WTC11 (cell line): ENCODE results near the gene FADS6. TPM values are rescaled to one million over a fixed set of nuclear protein-coding genes. Genes with fewer than 3 reads are reported as not detected.

Source experiments
- ATAC-seq: fragments of 200-7000 bp; cut with Tn5 transposase; 2 replicates; pipeline ENCODE4 v1.10.0; 2021; ENCODE audit warnings: mild to moderate bottlenecking, moderate library complexity
- CTCF ChIA-PET: fragments of 300-600 bp; sonication (Branson Sonifier 250); formaldehyde crosslinking; loops from one replicate; lab custom pipeline; 2021; ENCODE audit warnings: antibody characterized with exemption; lab: Charles Lee
- POLR2A ChIA-PET: fragments of 350-600 bp; sonication (Branson Sonifier 250); formaldehyde crosslinking; loops from one replicate; lab custom pipeline; 2021; ENCODE audit warnings: antibody characterized with exemption; lab: Charles Lee
- DNase-seq: peaks from one replicate; pipeline ENCODE4 v3.0.0; 2021; ENCODE audit warnings: low spot score
- H3K27ac Mint-ChIP-seq: 2 replicates; pipeline ENCODE4 v1.8.0; 2021; ENCODE audit warnings: mixed read lengths
- H3K27me3 Mint-ChIP-seq: 2 replicates; pipeline ENCODE4 v1.8.0; 2021; ENCODE audit warnings: low read depth, mild to moderate bottlenecking, moderate library complexity, mixed read lengths
- H3K36me3 Mint-ChIP-seq: 2 replicates; pipeline ENCODE4 v1.8.0; 2021; ENCODE audit warnings: mixed read lengths
- H3K4me1 Mint-ChIP-seq: 2 replicates; pipeline ENCODE4 v1.8.0; 2022; ENCODE audit warnings: mixed read lengths
- H3K4me3 Mint-ChIP-seq: 2 replicates; pipeline ENCODE4 v1.8.0; 2021; ENCODE audit warnings: mild to moderate bottlenecking, moderate library complexity, mixed read lengths
- H3K9me3 Mint-ChIP-seq: 2 replicates; pipeline ENCODE4 v1.8.0; 2021; ENCODE audit warnings: mixed read lengths
- CBFB ChIP-seq: sonication (generic); formaldehyde crosslinking; IDR thresholded peaks from 2 replicates; pipeline ENCODE4 v1.8.1; 2022; ENCODE audit warnings: mild to moderate bottlenecking, low read depth, missing genetic modification reagents
- CREM ChIP-seq: sonication (generic); formaldehyde crosslinking; IDR thresholded peaks from 2 replicates; pipeline ENCODE4 v1.8.1; 2022; ENCODE audit warnings: mild to moderate bottlenecking, missing genetic modification reagents, moderate library complexity
- E2F4 ChIP-seq: sonication (generic); formaldehyde crosslinking; IDR thresholded peaks from 2 replicates; pipeline ENCODE4 v1.8.1; 2022; ENCODE audit warnings: low read depth, mild to moderate bottlenecking, moderate library complexity, missing genetic modification reagents, borderline replicate concordance
- ELF4 ChIP-seq: sonication (generic); formaldehyde crosslinking; IDR thresholded peaks from 2 replicates; pipeline ENCODE4 v1.8.1; 2022; ENCODE audit warnings: low read depth, mild to moderate bottlenecking, moderate library complexity, missing genetic modification reagents
- ESRRA ChIP-seq: sonication (generic); formaldehyde crosslinking; IDR thresholded peaks from 2 replicates; pipeline ENCODE4 v1.8.1; 2022; ENCODE audit warnings: mild to moderate bottlenecking, missing genetic modification reagents, borderline replicate concordance
- FOXJ3 ChIP-seq: sonication (generic); formaldehyde crosslinking; IDR thresholded peaks from 2 replicates; pipeline ENCODE4 v1.9.0; 2021; ENCODE audit warnings: missing genetic modification reagents, mild to moderate bottlenecking, borderline replicate concordance
- FOXP1 ChIP-seq: sonication (generic); formaldehyde crosslinking; IDR thresholded peaks from 2 replicates; pipeline ENCODE4 v1.8.0; 2022; ENCODE audit warnings: missing genetic modification reagents, mild to moderate bottlenecking, moderate library complexity, borderline replicate concordance
- JUN ChIP-seq: sonication (generic); formaldehyde crosslinking; IDR thresholded peaks from 2 replicates; pipeline ENCODE4 v1.8.0; 2023; ENCODE audit warnings: mild to moderate bottlenecking, missing genetic modification reagents
- MAX ChIP-seq: sonication (generic); formaldehyde crosslinking; IDR thresholded peaks from 2 replicates; pipeline ENCODE4 v1.8.0; 2022; ENCODE audit warnings: mild to moderate bottlenecking, missing genetic modification reagents
- MLX ChIP-seq: sonication (generic); formaldehyde crosslinking; IDR thresholded peaks from 2 replicates; pipeline ENCODE4 v1.8.1; 2023; ENCODE audit warnings: mild to moderate bottlenecking, missing genetic modification reagents, moderate library complexity
- PREB ChIP-seq: sonication (generic); formaldehyde crosslinking; IDR thresholded peaks from 2 replicates; pipeline ENCODE4 v1.8.1; 2022; ENCODE audit warnings: mild to moderate bottlenecking, missing genetic modification reagents, moderate library complexity, borderline replicate concordance
- SMAD4 ChIP-seq: sonication (generic); formaldehyde crosslinking; IDR thresholded peaks from 2 replicates; pipeline ENCODE4 v1.8.0; 2022; ENCODE audit warnings: mild to moderate bottlenecking, missing genetic modification reagents
- STAT6 ChIP-seq: sonication (generic); formaldehyde crosslinking; conservative IDR thresholded peaks from 2 replicates; pipeline ENCODE4 v1.8.1; 2023; ENCODE audit warnings: mild to moderate bottlenecking, low read depth, missing genetic modification reagents, moderate library complexity
- TCF7 ChIP-seq: sonication (generic); formaldehyde crosslinking; IDR thresholded peaks from 2 replicates; pipeline ENCODE4 v1.8.0; 2022; ENCODE audit warnings: mild to moderate bottlenecking, low read depth, missing genetic modification reagents, moderate library complexity
- TEAD1 ChIP-seq: sonication (generic); formaldehyde crosslinking; IDR thresholded peaks from 2 replicates; pipeline ENCODE4 v1.8.0; 2022; ENCODE audit warnings: mild to moderate bottlenecking, missing genetic modification reagents
- USF2 ChIP-seq: sonication (generic); formaldehyde crosslinking; IDR thresholded peaks from 2 replicates; pipeline ENCODE4 v1.8.1; 2023; ENCODE audit warnings: mild to moderate bottlenecking, missing genetic modification reagents, moderate library complexity
- ZNF138 ChIP-seq: sonication (generic); formaldehyde crosslinking; conservative IDR thresholded peaks from 2 replicates; pipeline ENCODE4 v1.8.1; 2022; ENCODE audit warnings: mild to moderate bottlenecking, moderate library complexity, missing genetic modification reagents
- ZNF263 ChIP-seq: sonication (generic); formaldehyde crosslinking; IDR thresholded peaks from 2 replicates; pipeline ENCODE4 v1.8.1; 2022; ENCODE audit warnings: low read depth, mild to moderate bottlenecking, moderate library complexity, missing genetic modification reagents
- ZNF423 ChIP-seq: fragments of 250-450 bp; sonication (Bioruptor Pico); IDR thresholded peaks from 2 replicates; pipeline ENCODE4 v2.1.2; 2022; ENCODE audit warnings: mild to moderate bottlenecking, moderate library complexity
- ZNF671 ChIP-seq: fragments of 250-450 bp; sonication (Bioruptor Pico); IDR thresholded peaks from 2 replicates; pipeline ENCODE4 v1.8.0; 2021; ENCODE audit warnings: mild to moderate bottlenecking
- total RNA-seq: library from RNA; stranded (reverse); gene quantifications from 3 replicates; pipeline ENCODE4 v1.2.3, GENCODE V29; 2021

Gene FADS6
- total RNA-seq, 1 experiment from 2014 or later = 1.2 TPM

- ATAC-seq = no peak
- POLR2A ChIA-PET = no interaction called here
Measured at GRCh38 chr17:74917430-74917829, 24.0 kb upstream of the FADS6 start.

GRCh38 chr17:74916851-74917199 is 23.4 kb upstream of the FADS6 start:
- TF ChIP-seq SMAD4 (CRISPR knock-in tag) (no peak), FOXP1 (CRISPR knock-in tag) (no peak), TCF7 (CRISPR knock-in tag) (no peak), MAX (CRISPR knock-in tag) (no peak), CBFB (CRISPR knock-in tag) (no peak), TEAD1 (CRISPR knock-in tag) (no peak), STAT6 (CRISPR knock-in tag) (no peak), PREB (no peak), MLX (CRISPR knock-in tag) (no peak), ELF4 (no peak), CREM (no peak), ESRRA (CRISPR knock-in tag) (no peak), JUN (CRISPR knock-in tag) (no peak), USF2 (CRISPR knock-in tag) (no peak), ZNF423 (CRISPR knock-in tag) (no peak), ZNF671 (CRISPR knock-in tag) (no peak)
- CTCF ChIA-PET = interaction anchor here (1.5 to 2.7 kb wide), 3 partner anchors 41 to 46 kb away, joined by 3 to 14 read pairs (median 7); no protein-coding TSS in a partner anchor
- POLR2A ChIA-PET = interaction anchor here (0.9 kb wide), 1 partner anchor 95 kb away, joined by 3 read pairs; the partner anchor contains the start of gene MRPL58
- DNase-seq = no peak
- peak overlapping the region; percentile 44; the same call in 1 of the 2 replicates for H3K27ac Mint-ChIP-seq
- ATAC-seq = no peak
- H3K4me3 Mint-ChIP-seq = no peak overlapping the region
- H3K4me1 Mint-ChIP-seq = peaks cover 9% of the 10 kb centered on the region
- H3K9me3 Mint-ChIP-seq = peaks cover 15% of the 10 kb centered on the region
- H3K36me3 Mint-ChIP-seq = no peaks in the 10 kb centered on the region; the same call in 1 of the 2 replicates
- H3K27me3 Mint-ChIP-seq = peaks cover 27% of the 10 kb centered on the region

More at GRCh38 chr17:74917430-74917829, 24.0 kb upstream of the FADS6 start:
- CTCF ChIA-PET = interaction anchor here (0.6 to 2.7 kb wide), 3 partner anchors 40 to 549 kb away, joined by 5 to 14 read pairs (median 7); no protein-coding TSS in a partner anchor
- DNase-seq = peak; percentile 10
- Mint-ChIP-seq H3K4me3 (no peak overlapping the region), H3K27me3 (peaks cover 29% of the 10 kb centered on the region), H3K27ac (no peak overlapping the region), H3K36me3 (no peaks in the 10 kb centered on the region; the same call in 1 of the 2 replicates), H3K4me1 (peaks cover 9% of the 10 kb centered on the region), H3K9me3 (peaks cover 13% of the 10 kb centered on the region)
- no peak for TF ChIP-seq ZNF138 (CRISPR knock-in tag)
- TF ChIP-seq E2F4 (CRISPR knock-in tag) = no peak
- no peak for TF ChIP-seq FOXJ3 (CRISPR knock-in tag)
- TF ChIP-seq ZNF423 (CRISPR knock-in tag) = no peak
- no peak for TF ChIP-seq TCF7 (CRISPR knock-in tag)
- TF ChIP-seq ZNF263 (CRISPR knock-in tag) = no peak
